ENCODE results near the gene LRRC52. TPM values are rescaled to one million over a fixed set of nuclear protein-coding genes. Genes with fewer than 3 reads are reported as not detected.

Gene LRRC52
- total and polyA plus RNA-seq, 2 donors (not counting 1 experiment from before 2014, with no cell fraction given): not detected

GRCh38 chr1:165497069-165498013, 46.5 kb upstream of the LRRC52 start:
- H3K4me1 Mint-ChIP-seq: no peaks in the 10 kb centered on the region
- CTCF ChIA-PET: no interaction called here
- H3K9me3 Mint-ChIP-seq (ENCODE audit: insufficient read depth): no peaks in the 10 kb centered on the region
- no peaks in the 10 kb centered on the region for H3K79me2 ChIP-seq (ENCODE audit: control insufficient read depth, insufficient read depth, low read length)
- no peak overlapping the region for H3K27ac ChIP-seq (ENCODE audit: low read length in 2 of 2)
- TF ChIP-seq CTCF (IDR thresholded peaks at IDR 0.05) (no peak), EZH2 (IDR thresholded peaks at IDR 0.05; ENCODE audit: borderline replicate concordance, insufficient read depth, low read depth, low read length, poor library complexity, severe bottlenecking) (no peak)
- H3K9ac ChIP-seq (ENCODE audit: low read length): no peak overlapping the region
- no peak overlapping the region for H3K4me3 Mint-ChIP-seq
- H3K27me3 ChIP-seq (replicated peaks in 1 of 4; ENCODE audit: control extremely low read depth in 1 of 4, control insufficient read depth in 3 of 4, insufficient read depth in 4 of 4, low read length in 3 of 4): no peaks in the 10 kb centered on the region
- intact Hi-C loops (cut with micrococcal nuclease): no loop called here
- no peak overlapping the region for H3K27ac Mint-ChIP-seq
- H3K4me1 ChIP-seq (ENCODE audit: control insufficient read depth in 2 of 2, insufficient read depth in 2 of 2, low read length in 2 of 2): no peaks in the 10 kb centered on the region
- 87% methylated on average over 11 of the region's 12 CpGs for WGBS (ENCODE audit: insufficient coverage)
- H2AFZ ChIP-seq (ENCODE audit: insufficient read depth, low read depth, low read length, poor library complexity, severe bottlenecking): no peak overlapping the region
- POLR2A ChIA-PET: no interaction called here
- DNase-seq (no peak), ATAC-seq (ENCODE audit: low read depth) (no peak)
- H4K20me1 ChIP-seq (ENCODE audit: control insufficient read depth, insufficient read depth, low read length, poor library complexity, severe bottlenecking): no peaks in the 10 kb centered on the region
- no peak overlapping the region for H3K4me2 ChIP-seq (replicated peaks; ENCODE audit: low read depth, low read length, poor library complexity, severe bottlenecking)
- H3K9me3 ChIP-seq (ENCODE audit: control extremely low read depth in 1 of 3, control insufficient read depth in 2 of 3, insufficient read depth in 1 of 3, low read length in 2 of 3): peaks cover 0 to 1% (median 0%) of the 10 kb centered on the region in 3 donors
- H3K4me3 ChIP-seq (ENCODE audit: control extremely low read depth in 1 of 5, extremely low read depth in 1 of 5, insufficient read depth in 1 of 5, low read depth in 2 of 5, low read length in 4 of 5): no peak overlapping the region
- H3K36me3 ChIP-seq (replicated peaks in 1 of 2; ENCODE audit: control extremely low read depth in 1 of 2, control insufficient read depth in 1 of 2, extremely low read depth in 1 of 2, insufficient read depth in 2 of 2, low read length in 1 of 2): no peaks in the 10 kb centered on the region
- H3K27me3 Mint-ChIP-seq: peaks cover 31% of the 10 kb centered on the region

GRCh38 chr1:165501330-165501969, 42.4 kb upstream of the LRRC52 start:
- ChIA-PET POLR2A (no interaction called here), CTCF (no interaction called here)
- H3K9ac ChIP-seq (ENCODE audit: low read length): no peak overlapping the region
- no peak overlapping the region for H3K4me2 ChIP-seq (replicated peaks; ENCODE audit: low read depth, low read length, poor library complexity, severe bottlenecking)
- H3K36me3 ChIP-seq (replicated peaks in 1 of 2; ENCODE audit: control extremely low read depth in 1 of 2, control insufficient read depth in 1 of 2, extremely low read depth in 1 of 2, insufficient read depth in 2 of 2, low read length in 1 of 2): no peaks in the 10 kb centered on the region
- no peaks in the 10 kb centered on the region for H4K20me1 ChIP-seq (ENCODE audit: control insufficient read depth, insufficient read depth, low read length, poor library complexity, severe bottlenecking)
- Mint-ChIP-seq H3K27ac (no peak overlapping the region), H3K27me3 (peaks cover 21% of the 10 kb centered on the region), H3K4me3 (no peak overlapping the region), H3K9me3 (ENCODE audit: insufficient read depth) (no peaks in the 10 kb centered on the region), H3K4me1 (no peaks in the 10 kb centered on the region)
- no peaks in the 10 kb centered on the region for H3K4me1 ChIP-seq (ENCODE audit: control insufficient read depth in 2 of 2, insufficient read depth in 2 of 2, low read length in 2 of 2)
- no peaks in the 10 kb centered on the region for H3K79me2 ChIP-seq (ENCODE audit: control insufficient read depth, insufficient read depth, low read length)
- no peaks in the 10 kb centered on the region for H3K27me3 ChIP-seq (replicated peaks in 1 of 4; ENCODE audit: control extremely low read depth in 1 of 4, control insufficient read depth in 3 of 4, insufficient read depth in 4 of 4, low read length in 3 of 4)
- DNase-seq (no peak), ATAC-seq (ENCODE audit: low read depth) (no peak)
- WGBS (ENCODE audit: insufficient coverage): 73% methylated on average over 2 of the region's 7 CpGs
- TF ChIP-seq CTCF (IDR thresholded peaks at IDR 0.05) (no peak), EZH2 (IDR thresholded peaks at IDR 0.05; ENCODE audit: borderline replicate concordance, insufficient read depth, low read depth, low read length, poor library complexity, severe bottlenecking) (no peak)
- no peak overlapping the region for H2AFZ ChIP-seq (ENCODE audit: insufficient read depth, low read depth, low read length, poor library complexity, severe bottlenecking)
- H3K9me3 ChIP-seq (ENCODE audit: control extremely low read depth in 1 of 3, control insufficient read depth in 2 of 3, insufficient read depth in 1 of 3, low read length in 2 of 3): peaks cover 0 to 1% (median 0%) of the 10 kb centered on the region in 3 donors
- intact Hi-C loops (cut with micrococcal nuclease): no loop called here
- no peak overlapping the region for H3K4me3 ChIP-seq (ENCODE audit: control extremely low read depth in 1 of 5, extremely low read depth in 1 of 5, insufficient read depth in 1 of 5, low read depth in 2 of 5, low read length in 4 of 5)
- no peak overlapping the region for H3K27ac ChIP-seq (ENCODE audit: low read length in 2 of 2)

All from B cell (primary cell).